Measurements from ENCODE around the gene SMG9.
"Not testable (repeated sequence)": the region's sequence is repeated elsewhere in the genome, so short reads cannot be mapped to it uniquely, and the experiment has no call there.

The SMG9 gene

GRCh38 chr19:43767818-43768217 is 13.1 kb upstream of the SMG9 start:
- ChIA-PET POLR2A (interaction anchor here (6.4 kb wide), 1 partner anchor 13 kb away, joined by 45 read pairs; the partner anchor contains the start of gene SMG9), CTCF (interaction anchor here (1.3 kb wide), 1 partner anchor 23 kb away, joined by 5 read pairs; no protein-coding TSS in a partner anchor)
- no peak for DNase-seq (ENCODE audit: extremely low spot score)
- TF ChIP-seq ELF4 (IDR thresholded peaks at IDR 0.05) (no peak), FOXM1 (IDR thresholded peaks at IDR 0.05; ENCODE audit: borderline replicate concordance) (no peak), SP1 (IDR thresholded peaks at IDR 0.05) (no peak), ARNT (IDR thresholded peaks at IDR 0.05) (no peak), LEF1 (IDR thresholded peaks at IDR 0.05; ENCODE audit: borderline replicate concordance) (no peak), L3MBTL2 (conservative IDR thresholded peaks at IDR 0.05) (no peak), FOXA1 (IDR thresholded peaks at IDR 0.05) (no peak), PKNOX1 (IDR thresholded peaks at IDR 0.05) (no peak), HDGF (IDR thresholded peaks at IDR 0.05; ENCODE audit: borderline replicate concordance) (no peak), ZNF384 (IDR thresholded peaks at IDR 0.05) (no peak), CTBP1 (IDR thresholded peaks at IDR 0.05; ENCODE audit: borderline replicate concordance) (no peak), SUZ12 (IDR thresholded peaks at IDR 0.05) (no peak), NFRKB (IDR thresholded peaks at IDR 0.05) (no peak)

GRCh38 chr19:43767316-43767715 is 12.6 kb upstream of the SMG9 start:
- DNase-seq (ENCODE audit: extremely low spot score), result no peak
- no peak for TF ChIP-seq L3MBTL2 (conservative IDR thresholded peaks at IDR 0.05)
- no peak for TF ChIP-seq BHLHE40 (IDR thresholded peaks at IDR 0.05; ENCODE audit: borderline replicate concordance)
- no peak for TF ChIP-seq FOXK2 (IDR thresholded peaks at IDR 0.05)
- CTCF ChIA-PET, result interaction anchor here (1.3 kb wide), 1 partner anchor 22 kb away, joined by 5 read pairs; no protein-coding TSS in a partner anchor
- POLR2A ChIA-PET, result interaction anchor here (6.4 kb wide), 1 partner anchor 12 kb away, joined by 45 read pairs; the partner anchor contains the start of gene SMG9

- DNase-seq (ENCODE audit: extremely low spot score), result no peak
- ChIA-PET POLR2A (interaction anchor here (6.4 kb wide), 1 partner anchor 12 kb away, joined by 45 read pairs; the partner anchor contains the start of gene SMG9), CTCF (interaction anchor here (1.0 to 2.8 kb wide), 4 partner anchors 9 to 98 kb away, joined by 3 to 18 read pairs (median 4); no protein-coding TSS in a partner anchor)
- no peak for TF ChIP-seq ARNT (IDR thresholded peaks at IDR 0.05)
- TF ChIP-seq SP1 (IDR thresholded peaks at IDR 0.05), result no peak
- TF ChIP-seq FOXM1 (IDR thresholded peaks at IDR 0.05; ENCODE audit: borderline replicate concordance), result no peak
- TF ChIP-seq SUZ12 (IDR thresholded peaks at IDR 0.05), result no peak
- no peak for TF ChIP-seq NFRKB (IDR thresholded peaks at IDR 0.05)
- TF ChIP-seq ELF4 (IDR thresholded peaks at IDR 0.05), result no peak
- TF ChIP-seq FOXA1 (IDR thresholded peaks at IDR 0.05), result no peak
- TF ChIP-seq ZNF384 (IDR thresholded peaks at IDR 0.05), result no peak
- no peak for TF ChIP-seq BHLHE40 (IDR thresholded peaks at IDR 0.05; ENCODE audit: borderline replicate concordance)
- no peak for TF ChIP-seq TARDBP (IDR thresholded peaks at IDR 0.05)
- no peak for TF ChIP-seq LEF1 (IDR thresholded peaks at IDR 0.05; ENCODE audit: borderline replicate concordance)
- no peak for TF ChIP-seq CTBP1 (IDR thresholded peaks at IDR 0.05; ENCODE audit: borderline replicate concordance)
Observed at GRCh38 chr19:43766755-43767043, 11.9 kb upstream of the SMG9 start.

GRCh38 chr19:43765109-43765876 is 10.5 kb upstream of the SMG9 start:
- CTCF ChIA-PET, result interaction anchor here (1.2 to 2.8 kb wide), 3 partner anchors 9 to 16 kb away, joined by 4 to 18 read pairs (median 4); no protein-coding TSS in a partner anchor
- no peak for DNase-seq (ENCODE audit: extremely low spot score)
- TF ChIP-seq ARNT (IDR thresholded peaks at IDR 0.05), result no peak
- no peak for TF ChIP-seq SP1 (IDR thresholded peaks at IDR 0.05)
- TF ChIP-seq TARDBP (IDR thresholded peaks at IDR 0.05), result no peak
- no peak for TF ChIP-seq BHLHE40 (IDR thresholded peaks at IDR 0.05; ENCODE audit: borderline replicate concordance)
- TF ChIP-seq ZNF384 (IDR thresholded peaks at IDR 0.05), result no peak
- TF ChIP-seq SUZ12 (IDR thresholded peaks at IDR 0.05), result no peak
- no peak for TF ChIP-seq PKNOX1 (IDR thresholded peaks at IDR 0.05)
- no peak for TF ChIP-seq L3MBTL2 (conservative IDR thresholded peaks at IDR 0.05)
- POLR2A ChIA-PET, result interaction anchor here (0.7 to 6.4 kb wide), 3 partner anchors 10 to 103 kb away, joined by 3 to 45 read pairs (median 4); partner anchors contain the start of gene SMG9

- POLR2A ChIA-PET, result interaction anchor here (0.9 to 6.4 kb wide), 2 partner anchors 10 to 99 kb away, joined by 3 to 45 read pairs; partner anchors contain the start of gene SMG9
- CTCF ChIA-PET, result interaction anchor here (1.2 to 2.8 kb wide), 3 partner anchors 8 to 15 kb away, joined by 4 to 18 read pairs (median 4); no protein-coding TSS in a partner anchor
- DNase-seq (ENCODE audit: extremely low spot score), result not testable (repeated sequence)
Observed at GRCh38 chr19:43764684-43765083, 9.9 kb upstream of the SMG9 start.

- ChIA-PET POLR2A (interaction anchor here (6.4 kb wide), 1 partner anchor 9 kb away, joined by 45 read pairs; the partner anchor contains the start of gene SMG9), CTCF (interaction anchor here (1.1 to 1.7 kb wide), 2 partner anchors 8 to 15 kb away, joined by 3 to 4 read pairs; no protein-coding TSS in a partner anchor)
- TF ChIP-seq FOXK2 (IDR thresholded peaks at IDR 0.05), result no peak
- TF ChIP-seq FOXA1 (IDR thresholded peaks at IDR 0.05), result no peak
- TF ChIP-seq ZNF384 (IDR thresholded peaks at IDR 0.05), result no peak
- no peak for TF ChIP-seq FOXM1 (IDR thresholded peaks at IDR 0.05; ENCODE audit: borderline replicate concordance)
- no peak for TF ChIP-seq ELF4 (IDR thresholded peaks at IDR 0.05)
- no peak for TF ChIP-seq NFRKB (IDR thresholded peaks at IDR 0.05)
- no peak for TF ChIP-seq HDGF (IDR thresholded peaks at IDR 0.05; ENCODE audit: borderline replicate concordance)
- TF ChIP-seq BHLHE40 (IDR thresholded peaks at IDR 0.05; ENCODE audit: borderline replicate concordance), result no peak
- no peak for TF ChIP-seq TARDBP (IDR thresholded peaks at IDR 0.05)
- no peak for TF ChIP-seq LEF1 (IDR thresholded peaks at IDR 0.05; ENCODE audit: borderline replicate concordance)
- no peak for TF ChIP-seq PKNOX1 (IDR thresholded peaks at IDR 0.05)
- no peak for TF ChIP-seq ARNT (IDR thresholded peaks at IDR 0.05)
- no peak for TF ChIP-seq CTBP1 (IDR thresholded peaks at IDR 0.05; ENCODE audit: borderline replicate concordance)
- TF ChIP-seq SUZ12 (IDR thresholded peaks at IDR 0.05), result no peak
- TF ChIP-seq SP1 (IDR thresholded peaks at IDR 0.05), result no peak
- TF ChIP-seq L3MBTL2 (conservative IDR thresholded peaks at IDR 0.05), result no peak
- no peak for DNase-seq (ENCODE audit: extremely low spot score)
Observed at GRCh38 chr19:43763473-43763939, 8.7 kb upstream of the SMG9 start.

Measured in HEK293T (cell line).